HG02623 (cell line): ENCODE results near the gene RALY.
"Not testable (repeated sequence)": the region's sequence is repeated elsewhere in the genome, so short reads cannot be mapped to it uniquely, and the experiment has no call there.

Experiments
- ATAC-seq: cut with Tn5 transposase; IDR thresholded peaks from one replicate; pipeline ENCODE4 v1.9.1; 2021; ENCODE audit warnings: moderate library complexity; ENCODE audit not compliant: unreplicated experiment

The RALY gene

DNA sequence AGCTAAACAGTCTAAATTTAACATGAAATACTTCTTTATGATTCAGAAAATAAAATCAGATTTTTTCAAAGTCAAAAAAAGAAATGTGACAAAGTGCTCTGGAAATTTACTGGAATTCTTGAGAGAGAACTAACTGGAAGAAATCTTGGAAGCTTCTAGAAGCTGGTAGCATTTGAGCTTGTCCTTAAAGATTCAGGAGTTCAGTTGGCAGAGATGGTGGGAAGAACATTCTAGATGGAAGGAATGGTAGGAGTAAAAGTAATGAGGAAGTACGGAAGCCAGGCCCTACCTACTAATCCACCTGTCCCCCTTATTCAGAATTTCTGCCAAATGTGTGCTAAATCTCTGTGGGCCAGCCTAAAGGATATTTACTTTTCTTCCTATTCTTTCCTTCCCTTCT is 21.2 kb downstream of the RALY start:
- no peak for ATAC-seq

DNA sequence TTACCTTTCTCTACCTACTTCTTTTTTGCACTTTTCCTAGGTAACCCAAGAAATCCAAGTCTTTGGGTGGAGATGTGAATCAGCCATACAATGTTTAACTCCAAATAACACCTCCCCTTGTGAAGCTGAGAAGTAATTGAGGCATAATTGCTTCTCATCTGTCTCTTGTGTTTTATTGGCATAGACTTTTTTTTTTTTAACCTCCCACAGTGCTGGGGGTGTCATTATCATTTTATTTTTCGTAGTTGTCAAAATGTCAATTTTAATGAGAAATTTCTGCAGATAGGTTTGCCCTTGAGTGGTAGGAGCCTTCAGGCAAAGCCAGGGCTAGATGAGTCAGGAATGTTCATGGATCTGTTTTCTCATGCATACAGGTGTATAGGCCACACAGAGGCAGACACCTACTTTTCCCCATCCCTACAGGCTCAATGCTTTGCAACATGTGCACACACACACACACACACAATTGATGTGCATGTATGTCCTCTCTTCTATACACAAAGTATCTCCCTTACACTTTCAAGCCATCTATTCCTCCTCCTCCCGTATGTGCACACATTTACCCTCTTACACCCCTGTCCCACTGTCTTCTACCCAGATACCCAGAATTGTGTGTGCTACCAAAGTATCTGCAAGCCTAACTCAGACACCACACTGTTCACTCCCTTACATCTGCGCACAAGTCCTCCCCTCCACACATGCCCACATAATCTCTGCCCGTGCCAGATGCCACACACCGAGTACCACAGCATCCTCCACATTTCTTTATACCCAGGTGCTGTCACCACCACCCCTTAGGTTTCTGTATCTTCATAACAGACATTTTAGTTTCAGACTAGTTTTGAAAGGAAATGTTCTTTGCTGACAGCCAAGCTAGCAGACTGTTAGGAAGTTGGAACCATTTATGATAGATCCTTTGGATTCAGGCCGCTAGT is 22.0 kb downstream of the RALY start:
- no peak for ATAC-seq

DNA sequence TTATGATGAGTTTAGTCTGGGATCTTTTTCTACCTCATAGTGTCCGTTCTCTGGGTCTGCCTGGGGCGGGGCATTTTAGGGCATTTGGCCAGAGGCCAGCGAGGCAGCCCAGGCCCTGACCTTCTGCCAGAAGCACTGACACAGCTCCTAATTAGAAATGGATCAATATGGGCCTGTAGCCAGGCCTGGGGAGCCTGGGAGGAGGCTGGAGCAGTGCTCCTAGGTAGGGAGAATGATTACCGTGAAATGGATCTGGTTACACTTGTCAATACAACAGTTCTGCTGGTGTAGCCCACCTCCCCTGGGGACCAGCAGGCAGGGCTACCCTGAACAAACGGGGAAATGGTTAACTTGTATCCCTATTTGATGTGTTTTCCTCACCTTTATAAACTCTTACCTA is 23.0 kb downstream of the RALY start:
- ATAC-seq: no peak

DNA sequence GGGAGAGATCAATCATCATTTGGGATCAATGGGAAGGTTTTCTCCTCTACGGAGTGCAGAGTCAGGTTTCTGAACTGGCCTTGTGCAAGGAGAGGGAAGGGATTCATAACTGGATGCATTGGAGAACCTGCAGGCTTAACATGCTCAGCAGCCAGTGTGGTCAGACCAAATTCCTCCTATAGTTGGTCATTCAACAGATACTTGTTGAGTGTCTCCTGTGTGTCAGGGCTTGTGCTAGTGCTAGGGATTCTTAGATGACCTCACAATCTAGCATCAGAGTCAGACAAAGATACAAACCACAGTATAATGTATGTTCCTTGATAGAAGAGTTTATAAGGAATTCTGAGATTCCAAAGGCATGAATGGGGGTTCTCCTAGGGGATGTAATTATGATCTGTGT is 23.9 kb downstream of the RALY start:
- ATAC-seq: no peak

DNA sequence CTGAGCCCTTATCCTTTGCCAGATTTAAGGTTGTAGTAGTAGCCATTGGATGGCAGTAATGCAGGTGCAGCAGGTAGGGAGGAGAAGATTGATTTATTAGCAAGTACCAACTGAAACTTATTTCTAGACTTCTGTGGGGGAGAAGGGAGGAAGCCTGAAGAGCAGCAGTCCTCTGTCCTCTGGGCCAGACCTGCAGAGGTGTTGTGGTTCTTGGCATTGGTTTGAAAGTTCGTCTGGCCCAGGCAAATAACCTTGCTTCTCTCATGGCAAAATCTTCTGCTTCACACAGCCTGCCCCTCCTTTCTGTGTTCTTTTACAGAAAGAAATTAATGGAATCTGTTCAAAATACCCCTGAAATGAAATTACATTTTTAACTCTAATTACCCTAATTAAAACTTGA is 24.5 kb downstream of the RALY start:
- ATAC-seq: no peak

DNA sequence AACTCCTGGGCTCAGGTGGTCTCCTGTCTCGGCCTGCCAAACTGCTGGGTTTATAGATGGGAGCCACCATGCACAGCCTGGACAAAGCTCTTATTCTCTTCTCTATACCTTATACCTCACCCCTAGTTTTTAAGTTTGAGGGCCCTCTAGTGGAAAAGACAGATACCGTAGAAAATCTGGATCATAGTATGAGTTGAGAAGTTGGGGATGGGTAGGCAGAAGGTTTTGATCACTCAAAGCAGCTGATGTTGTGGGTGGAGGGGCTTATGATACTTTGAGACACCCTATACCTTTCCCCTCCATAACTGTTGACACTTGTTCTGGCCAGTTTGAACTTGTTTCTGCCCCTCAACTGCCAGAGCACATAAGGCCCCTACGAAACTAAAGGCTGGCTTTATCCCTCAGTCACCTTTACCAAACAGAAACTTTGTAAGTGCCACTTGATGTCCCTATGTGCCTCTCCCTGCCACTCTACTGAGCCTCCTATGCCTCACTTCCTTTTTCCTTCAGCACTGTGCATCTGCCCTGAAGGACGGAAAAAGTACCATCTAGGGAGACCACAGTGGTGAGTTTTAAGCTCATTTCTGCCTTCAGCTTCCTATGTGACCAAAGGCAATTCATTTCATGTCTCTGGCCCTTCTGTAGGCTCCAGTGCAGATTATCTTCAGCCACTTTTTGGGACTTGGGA is 28.6 kb downstream of the RALY start:
- ATAC-seq: no peak

DNA sequence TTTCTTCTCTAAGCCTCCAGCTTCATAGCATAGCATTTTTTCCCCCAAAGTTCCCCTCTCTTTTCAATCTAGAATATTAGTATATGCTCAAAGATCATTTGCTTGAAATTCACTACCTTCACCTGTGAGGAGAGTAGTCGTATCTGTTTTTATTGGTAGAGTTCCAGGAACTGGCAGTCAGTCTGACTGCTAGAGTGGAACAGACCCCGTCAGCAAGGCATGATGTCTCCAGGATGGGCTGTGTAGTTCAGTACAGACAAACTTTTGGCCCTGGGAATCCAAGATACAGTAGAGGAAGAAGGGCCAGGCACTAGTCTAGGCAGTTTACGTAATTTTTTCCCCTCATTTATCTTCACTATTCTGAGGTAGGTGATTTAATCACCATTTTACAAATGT is 29.1 kb downstream of the RALY start:
- no peak for ATAC-seq

DNA sequence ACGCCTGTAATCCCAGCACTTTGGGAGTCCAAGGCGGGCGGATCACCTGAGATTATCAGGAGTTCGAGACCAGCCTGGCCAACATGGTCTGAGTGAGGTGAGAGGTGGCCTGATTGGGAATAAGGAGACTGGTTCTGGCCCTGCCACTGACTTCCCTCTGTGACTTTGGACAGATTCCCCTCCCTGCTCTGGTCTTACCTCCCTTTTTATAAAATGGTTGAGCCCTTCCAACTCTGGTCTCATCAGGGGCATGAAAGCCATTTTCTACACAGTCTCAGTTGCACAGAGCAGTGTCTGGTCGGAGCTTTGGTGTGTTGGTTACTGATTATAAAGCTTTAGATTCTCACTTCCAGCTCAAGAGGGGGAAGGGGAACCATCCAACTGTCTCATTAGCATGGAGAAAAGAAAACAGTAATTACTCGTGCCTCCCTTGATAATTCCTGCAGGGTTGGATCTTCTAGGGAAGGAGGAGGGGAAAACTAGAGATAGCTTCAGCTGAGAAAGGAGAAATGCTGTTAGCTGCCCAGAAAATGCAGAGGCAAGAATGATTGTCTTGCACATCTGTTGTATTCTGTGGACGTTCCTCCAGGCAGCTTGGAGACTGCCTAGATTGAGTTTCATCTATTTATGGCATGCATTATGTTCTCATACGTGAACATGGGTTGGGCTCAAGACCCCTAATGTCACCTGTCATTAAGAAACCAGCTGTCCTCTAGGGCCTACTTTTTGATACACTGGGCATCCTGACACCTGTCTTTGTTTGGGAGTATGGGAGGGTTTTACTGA is 30.4 kb downstream of the RALY start:
- no peak for ATAC-seq

DNA sequence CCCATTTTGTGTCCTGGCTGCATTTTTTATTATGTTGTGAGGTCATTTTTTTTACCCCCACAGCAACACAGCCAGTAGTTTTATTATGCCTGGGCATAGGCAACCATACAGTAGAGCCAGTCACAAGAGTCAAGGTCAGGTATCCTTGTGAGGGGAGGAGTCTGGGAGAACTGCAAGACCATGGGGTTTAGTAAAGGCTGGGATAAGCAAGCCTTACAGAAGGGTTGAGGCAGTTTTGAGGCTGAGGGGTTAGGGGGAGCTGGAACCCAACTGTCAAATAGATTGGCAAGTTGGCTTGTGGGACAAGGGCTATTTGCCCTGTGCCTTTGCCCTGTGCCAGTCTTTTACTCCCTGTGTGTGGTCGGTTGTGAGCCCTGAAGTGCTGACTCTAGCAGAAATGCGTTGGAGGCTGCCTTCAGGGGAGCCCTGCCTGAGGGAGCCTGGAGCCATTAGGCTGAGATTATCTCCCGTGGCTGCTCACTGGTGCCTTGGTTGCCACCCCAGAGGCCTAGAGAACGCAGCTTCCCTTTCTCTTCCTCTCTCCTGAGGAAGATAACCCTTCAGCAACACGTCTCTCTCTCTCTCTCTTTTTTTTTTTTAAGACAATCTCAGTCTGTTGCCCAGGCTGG is 31.1 kb downstream of the RALY start:
- no peak for ATAC-seq

DNA sequence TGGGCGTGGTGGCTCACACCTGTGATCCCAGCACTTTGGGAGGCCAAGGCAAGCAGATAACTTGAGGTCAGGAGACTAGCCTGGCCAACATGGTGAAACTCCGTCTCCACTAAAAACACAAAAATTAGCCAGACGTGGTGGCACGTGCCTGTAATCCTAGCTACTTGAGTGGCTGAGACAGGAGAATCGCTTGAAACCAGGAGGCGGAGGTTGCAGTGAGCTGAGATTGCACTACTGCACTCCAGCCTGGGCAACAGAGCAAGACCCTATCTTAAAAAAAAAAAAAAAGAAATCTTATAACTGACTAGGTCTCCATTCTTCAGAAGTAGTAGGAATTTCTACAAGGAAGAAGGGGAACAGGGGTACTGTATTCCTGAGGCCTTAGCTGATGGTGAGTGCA is 34.3 kb downstream of the RALY start:
- not testable (repeated sequence) for ATAC-seq

DNA sequence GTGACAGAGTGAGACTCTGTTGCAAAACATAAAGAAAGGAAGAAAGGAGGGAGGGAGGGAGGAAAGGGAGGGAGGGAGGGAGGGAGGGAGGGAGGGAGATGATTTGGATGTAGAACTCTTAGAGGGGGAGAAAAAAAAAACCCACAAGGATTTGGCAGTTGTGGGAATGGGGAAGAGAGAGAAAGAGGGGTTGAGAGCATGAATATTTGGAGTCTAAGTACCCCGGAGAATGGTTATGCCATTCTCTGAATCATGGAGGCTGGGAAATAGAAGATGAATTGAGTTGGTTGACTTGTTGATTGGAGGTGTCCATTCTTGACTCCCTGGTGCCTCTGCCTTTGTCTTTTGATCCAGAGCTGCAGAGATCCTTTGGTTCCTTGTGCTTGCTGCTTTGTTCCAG is 35.7 kb downstream of the RALY start:
- ATAC-seq: no peak

DNA sequence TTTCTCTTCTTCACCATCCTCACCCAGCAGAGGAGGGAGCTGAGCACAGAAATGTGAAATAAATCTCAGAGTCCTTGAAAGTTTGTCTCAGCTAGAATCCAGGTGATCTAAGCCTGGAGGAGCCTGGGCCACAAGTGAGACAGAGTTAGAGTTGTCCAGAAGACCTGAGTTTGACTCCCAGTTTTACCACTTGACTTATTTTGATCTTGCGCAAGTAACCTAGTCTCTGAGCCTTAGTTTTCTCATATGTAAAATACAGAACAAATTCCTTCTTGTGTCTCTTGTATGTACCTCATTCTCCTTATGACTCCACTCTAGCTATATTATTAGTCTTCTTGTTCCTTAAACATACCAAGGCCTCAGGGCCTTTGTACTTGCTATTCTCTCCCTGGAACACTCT is 36.7 kb downstream of the RALY start:
- no peak for ATAC-seq

DNA sequence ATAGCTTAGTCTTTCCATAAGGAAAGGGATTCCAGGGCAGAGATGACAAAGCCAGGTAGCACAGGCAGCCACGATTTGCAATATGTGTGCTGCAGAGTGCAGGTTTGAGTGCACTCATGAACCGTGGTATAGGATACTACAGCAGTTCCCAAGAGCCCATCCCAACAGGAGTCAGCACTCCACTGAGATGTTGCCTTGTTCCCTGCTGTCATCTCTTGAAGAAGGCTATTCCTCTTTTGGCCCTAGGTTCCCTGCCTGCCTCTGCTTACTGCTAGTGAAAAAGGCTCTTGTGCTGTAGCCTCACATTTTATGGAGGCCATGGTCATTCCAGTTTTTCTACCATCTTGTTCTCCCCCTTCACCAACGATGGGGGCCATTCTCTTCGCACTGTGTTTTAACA is 40.2 kb downstream of the RALY start:
- ATAC-seq: no peak

DNA sequence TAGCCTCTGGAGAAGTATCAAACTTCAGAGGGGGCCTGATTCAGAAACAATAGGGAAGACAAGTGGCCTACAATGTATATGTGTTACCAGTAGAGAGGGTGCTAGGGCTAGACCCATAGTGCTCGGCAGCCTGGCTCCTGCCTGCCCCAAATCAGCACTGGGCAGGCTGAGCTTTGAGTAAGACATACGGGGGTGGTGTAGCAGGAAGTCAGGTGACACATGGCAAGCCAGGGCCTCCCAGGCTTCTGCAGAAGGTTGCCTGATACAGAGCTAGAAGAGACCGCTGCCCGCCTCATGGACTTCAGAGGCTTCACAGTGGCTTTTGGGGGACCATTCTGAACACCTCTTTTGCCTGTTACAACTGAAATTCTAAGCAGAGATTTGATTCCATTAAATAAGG is 43.4 kb downstream of the RALY start:
- no peak for ATAC-seq

DNA sequence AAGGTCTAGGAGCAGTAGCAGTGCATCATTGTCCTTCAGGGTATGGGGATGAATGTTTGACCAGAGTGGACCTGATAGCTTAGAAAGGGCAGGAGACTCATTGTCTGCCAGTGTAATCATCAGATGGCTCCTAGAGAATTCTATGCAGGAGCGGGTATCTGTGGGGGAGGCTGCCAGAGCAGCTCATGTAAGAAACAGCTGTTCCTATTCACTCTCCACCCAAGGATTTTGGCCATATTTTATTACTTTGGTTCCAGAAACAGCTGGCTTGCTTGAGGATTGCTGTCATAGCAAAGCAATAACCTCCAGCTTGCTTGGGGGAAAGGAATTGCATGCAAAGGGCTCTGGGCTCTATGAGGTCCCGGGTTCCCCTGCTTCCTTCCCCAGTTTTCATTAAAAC is 44.1 kb downstream of the RALY start:
- no peak for ATAC-seq

DNA sequence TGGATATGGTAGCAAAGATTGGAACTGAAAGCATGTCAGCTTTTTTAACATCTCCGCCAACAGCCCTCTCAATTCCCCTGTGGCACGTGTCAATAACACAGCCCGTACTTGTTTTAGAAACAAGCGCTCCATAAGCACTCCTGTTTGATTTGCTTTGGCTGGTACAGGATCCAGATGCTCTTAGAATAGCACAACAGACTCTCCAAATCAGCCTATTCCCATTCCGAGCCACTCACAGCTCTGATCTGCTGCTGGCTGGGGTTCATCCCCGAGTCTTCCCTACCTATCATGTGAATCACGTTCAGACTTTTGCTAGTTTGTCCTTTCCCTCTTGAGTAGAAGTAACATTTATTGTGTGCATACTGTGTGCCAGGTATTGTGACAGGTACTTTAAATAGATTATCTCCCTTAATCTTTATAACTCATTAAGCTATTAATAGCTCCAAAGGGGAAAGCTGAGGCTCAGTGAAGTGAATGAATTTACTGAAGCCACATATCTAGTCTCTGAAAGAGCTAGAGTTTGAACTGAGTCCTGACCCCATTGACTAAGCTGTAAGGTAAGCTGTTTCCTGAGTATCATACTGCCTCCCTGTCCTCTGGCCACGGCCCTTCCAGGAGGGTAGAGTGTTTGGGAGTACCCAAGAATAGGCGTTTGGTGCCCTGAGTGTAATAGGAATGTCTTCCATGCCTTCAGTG is 46.7 kb downstream of the RALY start:
- ATAC-seq: no peak

DNA sequence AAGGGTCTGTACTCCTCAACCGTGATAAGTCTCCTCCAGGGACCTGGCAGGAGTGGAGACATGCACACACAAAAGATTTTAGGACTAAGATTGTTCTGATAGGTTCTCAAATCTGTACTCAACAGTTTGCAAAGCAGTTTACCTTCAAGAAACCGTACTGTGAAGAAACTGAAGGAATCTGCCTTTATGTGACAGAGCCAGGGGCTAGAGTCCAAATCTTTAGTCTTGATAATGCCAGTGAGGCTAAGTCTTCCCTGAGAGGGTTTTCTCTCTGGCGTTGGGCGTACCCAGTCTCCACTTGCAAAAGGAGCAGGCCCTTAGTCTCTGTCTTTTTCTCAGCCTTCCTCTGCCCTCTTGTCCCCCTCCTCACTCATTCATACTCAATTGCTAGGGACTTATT is 47.5 kb downstream of the RALY start:
- ATAC-seq: no peak

DNA sequence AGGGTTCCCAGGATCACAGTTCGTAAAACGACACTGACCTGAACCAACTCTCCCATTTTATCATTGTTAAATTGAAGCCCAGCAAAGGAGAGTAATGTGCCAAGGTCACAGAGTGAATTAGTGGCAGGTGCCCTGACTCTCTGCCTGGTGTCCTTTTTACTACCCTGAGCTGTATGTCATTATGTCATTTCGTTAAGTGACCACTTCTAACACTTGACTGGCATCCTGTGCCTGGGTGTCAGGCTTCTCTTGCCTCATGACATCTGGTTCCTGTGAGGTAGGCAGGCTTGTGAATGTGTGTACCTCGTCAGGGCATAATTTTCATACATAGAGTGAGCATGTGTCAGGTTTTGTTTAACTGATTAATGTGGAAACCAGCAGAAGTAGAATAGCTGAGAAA is 48.6 kb downstream of the RALY start:
- no peak for ATAC-seq

DNA sequence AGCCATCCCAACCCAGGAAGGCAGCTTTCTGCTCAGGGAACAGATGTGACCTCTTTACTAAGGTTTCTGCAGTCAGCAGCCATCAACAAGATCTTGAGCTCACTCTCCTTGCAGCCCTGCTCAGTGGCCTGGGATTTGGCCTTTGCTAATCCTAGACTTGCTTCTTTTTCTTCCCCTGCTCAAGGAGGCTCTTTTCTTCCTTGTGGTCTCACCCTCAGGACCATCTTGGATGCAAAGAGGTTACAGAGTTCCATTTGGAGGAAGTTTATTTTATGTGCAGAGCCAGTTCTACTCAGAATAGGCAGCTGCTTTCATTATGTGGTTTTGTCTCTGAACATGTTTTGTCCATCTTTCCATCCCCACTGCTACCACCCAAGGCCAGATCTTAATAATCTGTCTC is 49.3 kb downstream of the RALY start:
- no peak for ATAC-seq

DNA sequence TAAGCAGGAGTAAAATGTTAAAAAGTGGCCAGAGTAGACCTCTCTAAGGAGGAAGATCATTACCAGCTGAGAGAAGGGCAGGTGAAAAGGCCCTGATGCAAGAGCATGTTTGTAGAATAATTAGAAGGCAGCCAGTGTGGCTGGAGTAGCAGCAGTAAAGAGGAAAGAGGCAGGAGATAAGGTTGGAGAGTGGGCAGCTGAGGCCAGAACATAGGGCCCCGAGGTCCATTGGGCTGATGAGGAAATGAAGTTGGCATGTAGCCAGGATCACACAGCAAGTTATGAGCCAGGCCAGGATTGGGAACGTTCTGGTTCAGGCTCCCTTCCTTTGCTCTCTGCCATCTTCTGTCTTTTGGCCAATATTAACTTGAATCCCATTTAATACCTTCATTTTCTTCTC is 51.6 kb downstream of the RALY start:
- ATAC-seq: no peak
